ENCODE results near the gene CLMN. TPM values are rescaled to one million over a fixed set of nuclear protein-coding genes. Genes with fewer than 3 reads are reported as not detected.
"Not testable (repeated sequence)": the region's sequence is repeated elsewhere in the genome, so short reads cannot be mapped to it uniquely, and the experiment has no call there.

The CLMN gene
- total RNA-seq, 1 donor from 2014 or later: 26.8 TPM

DNA sequence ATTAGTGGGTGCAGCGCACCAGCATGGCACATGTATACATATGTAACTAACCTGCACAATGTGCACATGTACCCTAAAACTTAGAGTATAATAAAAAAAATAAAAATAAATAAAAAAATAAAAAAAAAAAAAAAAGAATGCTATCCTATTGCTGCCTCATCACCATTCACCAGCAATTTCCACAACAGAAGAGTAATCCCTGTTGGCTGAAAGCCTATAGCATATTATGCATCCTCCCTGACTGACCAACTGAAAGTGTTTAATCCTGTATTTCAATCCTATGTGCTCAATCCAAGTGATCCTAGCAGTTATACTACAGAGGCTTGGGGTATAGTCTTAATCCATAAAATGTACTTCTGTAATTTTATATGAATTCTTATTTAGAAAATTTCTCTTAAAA is 180.8 kb downstream of the CLMN start:
- no peak overlapping the region for H3K27ac ChIP-seq
- TF ChIP-seq, protein P1, sequence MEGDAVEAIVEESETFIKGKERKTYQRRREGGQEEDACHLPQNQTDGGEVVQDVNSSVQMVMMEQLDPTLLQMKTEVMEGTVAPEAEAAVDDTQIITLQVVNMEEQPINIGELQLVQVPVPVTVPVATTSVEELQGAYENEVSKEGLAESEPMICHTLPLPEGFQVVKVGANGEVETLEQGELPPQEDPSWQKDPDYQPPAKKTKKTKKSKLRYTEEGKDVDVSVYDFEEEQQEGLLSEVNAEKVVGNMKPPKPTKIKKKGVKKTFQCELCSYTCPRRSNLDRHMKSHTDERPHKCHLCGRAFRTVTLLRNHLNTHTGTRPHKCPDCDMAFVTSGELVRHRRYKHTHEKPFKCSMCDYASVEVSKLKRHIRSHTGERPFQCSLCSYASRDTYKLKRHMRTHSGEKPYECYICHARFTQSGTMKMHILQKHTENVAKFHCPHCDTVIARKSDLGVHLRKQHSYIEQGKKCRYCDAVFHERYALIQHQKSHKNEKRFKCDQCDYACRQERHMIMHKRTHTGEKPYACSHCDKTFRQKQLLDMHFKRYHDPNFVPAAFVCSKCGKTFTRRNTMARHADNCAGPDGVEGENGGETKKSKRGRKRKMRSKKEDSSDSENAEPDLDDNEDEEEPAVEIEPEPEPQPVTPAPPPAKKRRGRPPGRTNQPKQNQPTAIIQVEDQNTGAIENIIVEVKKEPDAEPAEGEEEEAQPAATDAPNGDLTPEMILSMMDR (IDR thresholded peaks at IDR 0.05): no peak
- no peak for DNase-seq
- H3K27me3 ChIP-seq (ENCODE audit: low read depth): no peaks in the 10 kb centered on the region
- H3K9me3 ChIP-seq: no peaks in the 10 kb centered on the region
- ATAC-seq: no peak
- H3K4me1 ChIP-seq: peaks cover 71% of the 10 kb centered on the region
- intact Hi-C loops (cut with DNase I): no loop called here
- H3K4me3 ChIP-seq: no peak overlapping the region
- H3K36me3 ChIP-seq: no peaks in the 10 kb centered on the region

DNA sequence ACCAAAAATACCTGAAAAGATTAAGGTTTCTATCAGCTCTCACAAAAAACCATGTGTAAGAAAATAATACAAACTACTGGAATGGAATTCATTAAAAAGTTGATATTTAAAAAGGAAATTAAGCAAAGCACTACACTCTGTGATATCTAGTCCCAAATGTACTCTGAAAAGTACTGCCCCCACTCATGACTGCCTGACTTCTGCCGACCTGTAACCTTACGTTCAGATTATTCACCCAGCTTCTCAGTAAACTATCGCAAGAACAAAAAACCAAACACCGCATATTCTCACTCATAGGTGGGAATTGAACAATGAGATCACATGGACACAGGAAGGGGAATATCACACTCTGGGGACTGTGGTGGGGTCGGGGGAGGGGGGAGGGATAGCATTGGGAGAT is 181.3 kb downstream of the CLMN start:
- H3K27me3 ChIP-seq (ENCODE audit: low read depth); ATAC-seq; H3K9me3 ChIP-seq; H3K27ac ChIP-seq; DNase-seq; H3K36me3 ChIP-seq; intact Hi-C loops (cut with DNase I); H3K4me3 ChIP-seq: not testable (repeated sequence)
- peaks cover 69% of the 10 kb centered on the region for H3K4me1 ChIP-seq

DNA sequence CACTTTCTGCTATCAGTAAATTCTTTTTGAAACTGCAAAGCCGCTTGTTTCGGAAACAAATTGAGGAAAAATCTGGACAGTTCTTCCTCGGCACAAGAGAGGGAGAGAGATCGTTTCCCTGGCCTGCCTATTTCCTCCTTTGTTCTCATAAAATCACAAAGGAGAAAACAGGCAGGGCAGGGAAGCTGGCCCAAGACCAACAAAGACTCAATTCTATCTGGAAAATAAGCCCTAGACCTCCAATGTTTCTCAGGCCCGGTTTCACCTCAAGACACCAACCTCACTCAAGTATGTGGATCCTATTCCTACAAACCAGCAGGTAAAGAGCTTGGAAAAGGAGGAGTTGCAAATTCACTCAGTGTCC is 181.9 kb downstream of the CLMN start:
- Histone ChIP-seq H3K27me3 (ENCODE audit: low read depth) (no peaks in the 10 kb centered on the region), H3K4me1 (peaks cover 62% of the 10 kb centered on the region), H3K36me3 (peaks cover 6% of the 10 kb centered on the region), H3K9me3 (no peaks in the 10 kb centered on the region), H3K27ac (peak overlapping the region; percentile 7), H3K4me3 (no peak overlapping the region)
- intact Hi-C loops (cut with DNase I): no loop called here
- TF ChIP-seq, protein P1 (IDR thresholded peaks at IDR 0.05): no peak
- DNase-seq: no peak
- ATAC-seq: no peak

DNA sequence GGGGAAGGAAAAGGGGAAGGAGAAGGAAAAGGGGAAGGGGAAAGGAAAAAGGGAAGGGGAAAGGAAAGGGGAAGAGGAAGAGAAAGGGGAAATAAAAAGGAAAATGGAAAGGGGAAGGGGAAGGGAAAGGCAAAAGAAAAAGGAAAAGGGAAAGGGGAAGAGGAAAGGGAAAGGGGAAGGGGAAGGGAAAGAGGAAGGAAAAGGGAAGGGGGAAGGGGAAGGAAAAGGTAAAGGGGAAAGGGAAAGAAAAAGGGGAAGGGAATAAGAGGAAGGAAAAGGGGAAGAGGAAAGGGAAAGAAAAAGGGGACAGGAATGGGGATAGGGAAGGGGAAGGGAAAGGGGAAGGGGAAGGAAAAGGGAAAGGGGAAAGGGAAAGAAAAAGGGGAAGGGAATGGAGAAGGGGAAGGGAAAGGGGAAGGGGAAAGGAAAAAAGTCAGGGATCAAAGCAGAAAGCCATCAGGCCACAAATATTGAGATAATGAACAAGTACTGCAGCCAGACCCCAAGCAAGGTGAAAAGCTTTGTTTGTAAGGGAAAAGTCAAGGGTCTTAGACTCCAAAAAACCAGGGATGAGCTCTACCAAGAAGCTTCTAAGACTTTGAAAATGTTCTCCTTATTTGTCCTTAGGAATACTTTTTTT is 182.4 kb downstream of the CLMN start:
- peaks cover 57% of the 10 kb centered on the region for H3K4me1 ChIP-seq
- TF ChIP-seq, protein P1 (IDR thresholded peaks at IDR 0.05): no peak
- no peaks in the 10 kb centered on the region for H3K9me3 ChIP-seq
- no peak overlapping the region for H3K4me3 ChIP-seq
- no peaks in the 10 kb centered on the region for H3K27me3 ChIP-seq (ENCODE audit: low read depth)
- intact Hi-C loops (cut with DNase I): no loop called here
- ATAC-seq (no peak), DNase-seq (no peak)
- H3K27ac ChIP-seq: peak overlapping the region; percentile 7
- peaks cover 11% of the 10 kb centered on the region for H3K36me3 ChIP-seq

DNA sequence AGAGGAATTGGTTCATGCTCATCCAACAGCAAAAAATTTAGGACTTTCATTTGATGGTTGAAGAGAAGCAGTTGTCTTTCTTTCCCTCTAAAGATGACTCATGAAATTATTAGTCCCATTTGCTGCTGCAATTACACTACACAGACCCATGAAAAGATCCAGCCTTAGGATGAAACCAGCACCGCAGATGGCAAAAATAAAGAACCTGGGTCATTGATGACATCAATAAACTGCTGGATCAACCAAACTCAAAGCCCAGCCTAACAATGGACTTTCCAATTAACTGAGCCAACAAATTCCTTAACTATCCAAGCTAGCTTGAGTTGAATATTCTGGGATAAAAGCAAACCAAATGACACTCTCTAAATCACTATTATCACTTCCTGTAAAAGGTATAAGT is 183.1 kb downstream of the CLMN start:
- intact Hi-C loops (cut with DNase I): no loop called here
- H3K4me1 ChIP-seq: peaks cover 53% of the 10 kb centered on the region

DNA sequence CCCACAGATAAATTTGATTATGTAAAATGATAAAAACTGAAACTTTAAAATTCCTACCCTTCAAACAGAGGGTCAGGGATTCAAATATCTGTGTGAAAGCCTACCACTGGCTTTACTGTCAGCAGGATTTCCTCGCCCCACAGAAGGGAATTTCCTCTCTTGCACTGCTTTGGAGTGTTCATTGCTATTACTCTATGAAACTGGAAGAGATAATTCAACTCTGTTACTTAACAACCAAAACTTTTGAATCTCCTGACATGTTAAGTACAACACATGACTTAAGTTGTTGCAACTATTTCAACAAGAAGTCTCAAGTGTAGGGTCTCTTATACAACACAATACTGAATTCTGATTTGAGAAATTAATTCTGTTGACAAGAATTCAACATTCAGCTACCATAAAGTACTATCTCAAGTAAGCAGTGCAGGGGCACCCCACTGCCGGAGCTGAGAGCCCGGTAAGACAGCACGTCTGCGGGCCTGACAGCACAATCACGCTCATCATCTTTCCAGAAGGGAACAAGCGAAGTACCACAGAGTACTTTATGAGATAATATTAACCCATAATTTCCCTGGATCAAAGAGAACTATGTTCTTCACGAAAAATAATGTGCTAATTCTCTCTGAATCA is 185.3 kb downstream of the CLMN start:
- peak overlapping the region; percentile 20 for H3K27ac ChIP-seq
- H3K9me3 ChIP-seq: no peaks in the 10 kb centered on the region
- H3K27me3 ChIP-seq (ENCODE audit: low read depth): no peaks in the 10 kb centered on the region
- DNase-seq (no peak), ATAC-seq (peak; percentile 62 to 86)
- intact Hi-C loops (cut with DNase I): no loop called here
- peaks cover 35% of the 10 kb centered on the region for H3K4me1 ChIP-seq
- peaks cover 33% of the 10 kb centered on the region for H3K36me3 ChIP-seq
- TF ChIP-seq, protein P1 (IDR thresholded peaks at IDR 0.05): no peak
- no peak overlapping the region for H3K4me3 ChIP-seq

More for the DNA sequence above, 183.1 kb downstream of the CLMN start:
- H3K4me3 ChIP-seq: no peak overlapping the region
- ATAC-seq (no peak), DNase-seq (no peak)
- H3K36me3 ChIP-seq: peaks cover 17% of the 10 kb centered on the region
- no peaks in the 10 kb centered on the region for H3K9me3 ChIP-seq
- TF ChIP-seq, protein P1 (IDR thresholded peaks at IDR 0.05): no peak
- no peak overlapping the region for H3K27ac ChIP-seq
- H3K27me3 ChIP-seq (ENCODE audit: low read depth): no peaks in the 10 kb centered on the region

Data from lower lobe of right lung (tissue), 2 donors.